OCI-LY7 (cell line): ENCODE measurements around the gene APEX2. TPM values are rescaled to one million over a fixed set of nuclear protein-coding genes. Genes with fewer than 3 reads are reported as not detected.

Experiments
- Bru-seq: library from RNA; stranded (reverse); fragments of 400-500 nt; gene quantifications from one replicate; lab custom pipeline; 2021; lab: Mats Ljungman, UMichigan
- BruChase-seq, 2 experiments: library from RNA; stranded (reverse); fragments of 400-500 nt; gene quantifications; one replicate each; lab custom pipeline; 2021; lab: Mats Ljungman, UMichigan
- BruUV-seq: library from RNA; stranded (reverse); fragments of 400-500 nt; replicated peaks from 2 replicates; lab custom pipeline; 2021; lab: Mats Ljungman, UMichigan
- CTCF ChIA-PET: fragments of 300-600 bp; sonication (Branson Sonifier 250); formaldehyde crosslinking; loops from one replicate; lab custom pipeline; 2022; ENCODE audit warnings: antibody characterized with exemption; ENCODE audit not compliant: unreplicated experiment; lab: Charles Lee
- POLR2A ChIA-PET: fragments of 300-600 bp; sonication (Branson Sonifier 250); formaldehyde crosslinking; loops from one replicate; lab custom pipeline; 2022; ENCODE audit warnings: antibody characterized with exemption; lab: Charles Lee
- DNase-seq: peaks from one replicate; pipeline ENCODE4 v3.0.0-alpha.2; 2015; ENCODE audit warnings: low spot score
- H2AFZ ChIP-seq: fragments of 200-600 bp; sonication (generic), shearing (Covaris generic); 2 replicates; pipeline ENCODE4 v1.6.1; 2014; ENCODE audit warnings: mild to moderate bottlenecking, antibody characterized with exemption, low read length, moderate library complexity
- H3K27ac ChIP-seq: fragments of 200-600 bp; sonication (generic); 2 replicates; pipeline ENCODE4 v1.5.1; 2014; ENCODE audit warnings: mixed run types, low read depth, mild to moderate bottlenecking, moderate library complexity, low read length, inconsistent platforms; ENCODE audit not compliant: poor library complexity, severe bottlenecking
- H3K36me3 ChIP-seq: fragments of 200-600 bp; sonication (generic); 2 replicates; pipeline ENCODE4 v1.6.1; 2014; ENCODE audit warnings: mild to moderate bottlenecking, antibody characterized with exemption, low read length, moderate library complexity, mixed read lengths; ENCODE audit not compliant: insufficient read depth
- H3K4me1 ChIP-seq: fragments of 200-600 bp; sonication (generic); 2 replicates; pipeline ENCODE4 v1.5.1; 2014; ENCODE audit warnings: mild to moderate bottlenecking, low read length; ENCODE audit not compliant: insufficient read depth, poor library complexity, severe bottlenecking
- H3K4me2 ChIP-seq: fragments of 200-600 bp; sonication (generic); 2 replicates; pipeline ENCODE4 v1.6.1; 2014; ENCODE audit warnings: mild to moderate bottlenecking, low read length
- H3K4me3 ChIP-seq: fragments of 200-600 bp; sonication (generic); 2 replicates; pipeline ENCODE4 v1.5.1; 2014; ENCODE audit warnings: mild to moderate bottlenecking, low read depth, low read length; ENCODE audit not compliant: poor library complexity, severe bottlenecking
- H3K79me2 ChIP-seq: fragments of 200-600 bp; sonication (generic); 2 replicates; pipeline ENCODE4 v1.6.1; 2016; ENCODE audit warnings: low read depth, mild to moderate bottlenecking, low read length, moderate library complexity, mixed read lengths; ENCODE audit not compliant: insufficient read depth
- H3K9me2 ChIP-seq: fragments of 200-600 bp; sonication (generic); 2 replicates; pipeline ENCODE4 v1.6.1; 2016; ENCODE audit warnings: mild to moderate bottlenecking, low read length, mixed read lengths; ENCODE audit not compliant: insufficient read depth
- H3K9me3 ChIP-seq: fragments of 200-600 bp; sonication (generic); 2 replicates; pipeline ENCODE4 v1.6.1; 2014; ENCODE audit warnings: mild to moderate bottlenecking, mixed run types, low read length, mixed read lengths
- H4K20me1 ChIP-seq: fragments of 200-600 bp; sonication (generic); 2 replicates; pipeline ENCODE4 v1.6.1; 2014; ENCODE audit warnings: mild to moderate bottlenecking, antibody characterized with exemption, low read length, moderate library complexity, mixed read lengths; ENCODE audit not compliant: insufficient read depth
- CTCF ChIP-seq: fragments of 200-600 bp; sonication (generic); conservative IDR thresholded peaks from 2 replicates; pipeline ENCODE4 v1.5.1; 2014; ENCODE audit warnings: mild to moderate bottlenecking, antibody characterized with exemption, low read length, moderate library complexity, mixed read lengths
- EZH2phosphoT487 ChIP-seq: fragments of 200-600 bp; sonication (generic); IDR thresholded peaks from 2 replicates; pipeline ENCODE4 v1.6.1; 2018; ENCODE audit warnings: low read depth, borderline replicate concordance, mild to moderate bottlenecking, mixed run types, antibody characterized with exemption, low read length, moderate library complexity, mixed read lengths
- intact Hi-C: fragments of 100-400 bp; cut with micrococcal nuclease; formaldehyde crosslinking; loops from one replicate; pipeline ENCODE4 v1.10.0; 2022; ENCODE audit not compliant: unreplicated experiment
- long read RNA-seq: library from polyadenylated mRNA; stranded (forward); transcript quantifications from one replicate; pipeline ENCODE4 v2.0.0, GENCODE V29; 2022
- total RNA-seq, 2 experiments: library from RNA; depleted of rRNA in 1 of 2; stranded (reverse); fragments of >200 nt in 1 of 2; shearing (Covaris generic) in 1 of 2; gene quantifications; 2 replicates each; pipeline ENCODE4 v1.2.3, GENCODE V29; 2014 to 2022

APEX2 gene
- total RNA-seq (2014; rRNA removed; shearing (Covaris generic)) = 11.4 and 14.2 TPM in 2 replicates
- total RNA-seq (2022) = 27.7 and 32.9 TPM in 2 replicates
- percentile 75 among the genes with signal in this experiment for Bru-seq, nascent RNA
- BruChase-seq, experiment 1, labeled RNA remaining after a 6-hour chase = percentile 76 among the genes with signal in this experiment
- BruChase-seq, experiment 2, labeled RNA remaining after a 2-hour chase = percentile 81 among the genes with signal in this experiment
- long read RNA-seq, transcript APEX2-201 (6 exons, 3,245 nt) = major isoform, 61 of 81 reads
- long read RNA-seq, transcript APEX2-202 (5 exons, 728 nt) = minor isoform, 8 of 81 reads
- long read RNA-seq, partial matches to known transcripts = 11 of 81 reads
- long read RNA-seq, other reads (novel, unspliced or antisense) = 1 of 81 reads

GRCh38 chrX:54999717-55000598 lies at the start of gene APEX2:
Gene APEX2, plus strand, starts transcription at chrX:55000363. Its CDS starts 60 bp downstream, at chrX:55000423.
- TF ChIP-seq CTCF (no peak), EZH2phosphoT487 (no peak)
- BruUV-seq = TSS peak; percentile 83
- DNase-seq = peak; percentile 91
- POLR2A ChIA-PET = interaction anchor here (0.7 to 2.4 kb wide), 8 partner anchors 9 to 1267 kb away, joined by 3 to 12 read pairs (median 6); no protein-coding TSS in a partner anchor
- H3K9me2 ChIP-seq = no peaks in the 10 kb centered on the region
- H3K9me3 ChIP-seq = no peaks in the 10 kb centered on the region
- CTCF ChIA-PET = interaction anchor here (0.5 kb wide), 1 partner anchor 1596 kb away, joined by 3 read pairs; no protein-coding TSS in a partner anchor
- peaks cover 33% of the 10 kb centered on the region for H3K36me3 ChIP-seq
- H3K4me2 ChIP-seq = peak within 1 kb of the TSS; percentile 85
- peak within 1 kb of the TSS; percentile 83 for H3K4me3 ChIP-seq
- intact Hi-C loops = loop anchor here (5.0 kb wide), 1 partner anchor 468 kb away; the partner anchor contains the start of gene GNL3L
- peak within 1 kb of the TSS; percentile 90 for H3K27ac ChIP-seq
- H3K79me2 ChIP-seq = peaks cover 17% of the 10 kb centered on the region
- no peaks in the 10 kb centered on the region for H4K20me1 ChIP-seq
- H3K4me1 ChIP-seq = peaks cover 13% of the 10 kb centered on the region
- H2AFZ ChIP-seq = peak within 1 kb of the TSS; percentile 87

- H4K20me1 ChIP-seq = no peaks in the 10 kb centered on the region
- intact Hi-C loops = no loop called here
- DNase-seq = no peak
These were observed 49.3 kb upstream of the APEX2 start for GRCh38 chrX:54950730-54951375.

More at GRCh38 chrX:54950730-54951375, 49.3 kb upstream of the APEX2 start:
- Histone ChIP-seq H3K4me3 (no peak overlapping the region), H3K36me3 (no peaks in the 10 kb centered on the region), H3K27ac (no peak overlapping the region), H3K79me2 (no peaks in the 10 kb centered on the region), H3K9me2 (no peaks in the 10 kb centered on the region), H3K9me3 (no peaks in the 10 kb centered on the region), H3K4me2 (no peak overlapping the region), H3K4me1 (no peaks in the 10 kb centered on the region), H2AFZ (no peak overlapping the region)
- TF ChIP-seq CTCF = no peak
- TF ChIP-seq EZH2phosphoT487 = no peak
- POLR2A ChIA-PET = no interaction called here
- BruUV-seq = no TSS peak
- CTCF ChIA-PET = no interaction called here
